ENCODE data around the gene GRB10. TPM values are rescaled to one million over a fixed set of nuclear protein-coding genes. Genes with fewer than 3 reads are reported as not detected.

The GRB10 gene
- total RNA-seq, 4 donors from 2014 or later, result 54.0 to 69.1 (median 61.6) TPM

DNA sequence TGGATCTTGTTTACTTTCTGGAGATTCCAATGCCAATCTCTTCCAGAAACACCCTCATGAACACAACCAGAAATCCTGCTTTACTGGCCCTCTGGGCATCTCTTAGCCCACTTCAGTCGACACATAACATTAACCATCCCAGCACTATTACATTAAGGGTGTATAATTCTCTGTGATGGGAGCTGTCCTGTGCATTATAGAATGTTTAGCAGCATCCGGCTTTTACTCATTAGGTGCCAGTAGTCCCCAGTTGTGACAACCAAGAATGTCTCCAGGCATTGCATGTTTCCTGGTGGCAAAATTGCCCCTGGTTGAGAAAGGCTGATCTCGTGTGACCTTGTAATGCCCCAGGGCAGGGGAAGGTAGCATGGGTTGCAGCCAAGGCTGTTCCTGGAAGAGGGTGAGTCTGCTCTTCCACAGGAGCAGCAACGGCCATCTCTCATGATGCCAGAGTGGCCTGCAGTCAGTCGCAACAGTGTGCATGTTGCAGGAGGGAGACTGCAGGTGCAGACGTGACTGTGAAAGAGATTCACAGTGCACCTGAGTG is 214.9 kb downstream of the GRB10 start:
- DNase-seq (ENCODE audit: extremely low spot score), result no peak
- H3K27me3 ChIP-seq, result no peaks in the 10 kb centered on the region
- no peaks in the 10 kb centered on the region for H3K4me1 ChIP-seq
- H3K4me3 ChIP-seq, result no peak overlapping the region
- 81% methylated on average over 6 of the region's 6 CpGs for whole genome bisulfite sequencing
- no peak overlapping the region for H3K27ac ChIP-seq (replicated peaks in 1 of 4)
- no peaks in the 10 kb centered on the region for H3K9me3 ChIP-seq
- intact Hi-C loops (cut with DNase I), result no loop called here
- TF ChIP-seq CTCF (IDR thresholded peaks at IDR 0.05) (no peak), EP300 (IDR thresholded peaks at IDR 0.05) (no peak), POLR2AphosphoS5 (IDR thresholded peaks at IDR 0.05) (no peak), POLR2A (IDR thresholded peaks at IDR 0.05; ENCODE audit: low read depth) (no peak)
- H3K36me3 ChIP-seq, result no peaks in the 10 kb centered on the region

- Histone ChIP-seq H3K36me3 (no peaks in the 10 kb centered on the region), H3K27ac (replicated peaks in 1 of 4) (no peak overlapping the region), H3K4me1 (no peaks in the 10 kb centered on the region), H3K27me3 (peaks cover 0 to 4% (median 0%) of the 10 kb centered on the region in 4 donors), H3K4me3 (no peak overlapping the region), H3K9me3 (no peaks in the 10 kb centered on the region)
- DNase-seq (ENCODE audit: extremely low spot score), result no peak
- TF ChIP-seq EP300 (IDR thresholded peaks at IDR 0.05) (no peak), CTCF (IDR thresholded peaks at IDR 0.05) (no peak), POLR2A (IDR thresholded peaks at IDR 0.05; ENCODE audit: low read depth) (no peak), POLR2AphosphoS5 (IDR thresholded peaks at IDR 0.05) (no peak)
- intact Hi-C loops (cut with DNase I), result no loop called here
- WGBS, result 63% methylated on average over 5 of the region's 5 CpGs
These were observed 216.7 kb downstream of the GRB10 start for GRCh38 chr7:50565977-50566376.

- Histone ChIP-seq H3K27ac (replicated peaks in 1 of 4) (no peak overlapping the region), H3K4me1 (no peaks in the 10 kb centered on the region), H3K4me3 (no peak overlapping the region), H3K36me3 (no peaks in the 10 kb centered on the region), H3K9me3 (no peaks in the 10 kb centered on the region), H3K27me3 (peaks cover 0 to 7% (median 0%) of the 10 kb centered on the region in 4 donors)
- intact Hi-C loops (cut with DNase I), result no loop called here
- TF ChIP-seq CTCF (IDR thresholded peaks at IDR 0.05) (no peak), POLR2A (IDR thresholded peaks at IDR 0.05; ENCODE audit: low read depth) (no peak), POLR2AphosphoS5 (IDR thresholded peaks at IDR 0.05) (no peak), EP300 (IDR thresholded peaks at IDR 0.05) (no peak)
- DNase-seq (ENCODE audit: extremely low spot score), result no peak
- 79% methylated on average over 2 of the region's 2 CpGs for WGBS
These were observed 217.2 kb downstream of the GRB10 start for GRCh38 chr7:50565559-50565916.

- no peak within 1 kb of the TSS for H3K27ac ChIP-seq (replicated peaks in 1 of 4)
- no peak within 1 kb of the TSS for H3K4me3 ChIP-seq
- 77% methylated on average over 8 of the region's 8 CpGs for WGBS
- H3K4me1 ChIP-seq, result no peaks in the 10 kb centered on the region
- peaks cover 0 to 7% (median 0%) of the 10 kb centered on the region in 4 donors for H3K27me3 ChIP-seq
- no peak for TF ChIP-seq POLR2AphosphoS5 (IDR thresholded peaks at IDR 0.05)
- TF ChIP-seq CTCF (IDR thresholded peaks at IDR 0.05), result no peak
- TF ChIP-seq POLR2A (IDR thresholded peaks at IDR 0.05; ENCODE audit: low read depth), result no peak
- TF ChIP-seq EP300 (IDR thresholded peaks at IDR 0.05), result no peak
- no peaks in the 10 kb centered on the region for H3K9me3 ChIP-seq
- DNase-seq (ENCODE audit: extremely low spot score), result no peak
- H3K36me3 ChIP-seq, result no peaks in the 10 kb centered on the region
- intact Hi-C loops (cut with DNase I), result no loop called here
These were observed 217.8 kb downstream of the GRB10 start, which contains the start of gene DDC for GRCh38 chr7:50564640-50565558. Gene DDC, minus strand, starts transcription at chr7:50565405. Its CDS starts 21,320 bp downstream, at chr7:50544085.
